ENCODE data around the gene ALDH9A1. TPM values are rescaled to one million over a fixed set of nuclear protein-coding genes. Genes with fewer than 3 reads are reported as not detected.

Gene ALDH9A1
- total and polyA plus RNA-seq, 10 of the 15 experiments (the other 5 are each of a cell fraction or from before 2014, with no cell fraction given), result 25.7 to 106 (median 36.3) TPM

DNA sequence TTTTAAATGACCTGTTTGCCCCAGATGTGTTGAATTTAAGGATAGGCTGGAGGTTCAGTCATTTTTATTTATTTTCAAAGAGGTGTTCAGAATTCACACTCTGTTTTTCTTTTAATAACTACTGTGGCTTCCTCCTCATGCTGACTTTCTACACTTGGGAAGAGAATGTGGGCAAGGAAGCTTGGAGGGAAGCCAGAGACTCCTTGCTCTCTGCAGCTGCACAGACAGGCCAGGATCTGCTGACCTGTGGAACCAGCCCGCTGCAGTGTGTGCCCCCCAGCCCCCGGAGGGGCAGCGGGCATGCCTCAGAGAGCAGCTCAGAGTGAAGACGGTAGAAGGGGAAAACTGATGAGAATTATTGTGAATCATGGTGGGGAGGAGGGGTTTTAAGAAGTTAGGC, 50.4 kb downstream of the ALDH9A1 start (continued):
- TF ChIP-seq JUND (IDR thresholded peaks at IDR 0.05; ENCODE audit: low read depth, low read length) (no peak), TBL1XR1 (IDR thresholded peaks at IDR 0.05; ENCODE audit: low read depth, low read length) (no peak), EGR1 (IDR thresholded peaks at IDR 0.05; ENCODE audit: borderline replicate concordance in 1 of 2, low read depth in 2 of 2, low read length in 2 of 2) (no peak), EP300 (IDR thresholded peaks at IDR 0.05; ENCODE audit: borderline replicate concordance in 1 of 2, control insufficient read depth in 1 of 2, low read depth in 2 of 2, low read length in 2 of 2) (no peak), ATF3 (IDR thresholded peaks at IDR 0.05; ENCODE audit: borderline replicate concordance, extremely low read depth, low read depth, low read length) (no peak), MYB (IDR thresholded peaks at IDR 0.05; ENCODE audit: borderline replicate concordance, low read depth, low read length) (no peak), POLR2A (IDR thresholded peaks at IDR 0.05; ENCODE audit: low read depth, low read length) (no peak)

GRCh38 chr1:165647517-165647916, 50.8 kb downstream of the ALDH9A1 start:
- ChIA-PET RAD21 (ENCODE audit: unreplicated experiment) (no interaction called here), CTCF (interaction anchor here (0.6 to 1.3 kb wide), 2 partner anchors 20 to 1241 kb away, joined by 3 to 4 read pairs; no protein-coding TSS in a partner anchor), POLR2A (no interaction called here), SMC1A (ENCODE audit: uncharacterized antibody, unreplicated experiment) (interaction anchor here (1.1 to 1.7 kb wide), 5 partner anchors 10 to 46 kb away, joined by 3 to 7 read pairs (median 5); no protein-coding TSS in a partner anchor)
- FAIRE-seq (no peak), DNase-seq (ENCODE audit: low read depth, low spot score) (no peak), ATAC-seq (no peak)
- H3K4me1 ChIP-seq (ENCODE audit: control insufficient read depth, insufficient read depth, low read length), result peaks cover 9% of the 10 kb centered on the region
- no peak overlapping the region for H3K4me2 ChIP-seq (ENCODE audit: control insufficient read depth, insufficient read depth)
- TF ChIP-seq CREM (IDR thresholded peaks at IDR 0.05; ENCODE audit: low read depth) (no peak), SMAD1 (IDR thresholded peaks at IDR 0.05; ENCODE audit: low read depth, partially characterized antibody) (no peak), ZNF622 (IDR thresholded peaks at IDR 0.05) (no peak), STAT1 (conservative IDR thresholded peaks at IDR 0.05) (no peak), E2F4 (IDR thresholded peaks at IDR 0.05; ENCODE audit: low read depth, low read length) (no peak)
- TF ChIP-seq, protein P1, sequence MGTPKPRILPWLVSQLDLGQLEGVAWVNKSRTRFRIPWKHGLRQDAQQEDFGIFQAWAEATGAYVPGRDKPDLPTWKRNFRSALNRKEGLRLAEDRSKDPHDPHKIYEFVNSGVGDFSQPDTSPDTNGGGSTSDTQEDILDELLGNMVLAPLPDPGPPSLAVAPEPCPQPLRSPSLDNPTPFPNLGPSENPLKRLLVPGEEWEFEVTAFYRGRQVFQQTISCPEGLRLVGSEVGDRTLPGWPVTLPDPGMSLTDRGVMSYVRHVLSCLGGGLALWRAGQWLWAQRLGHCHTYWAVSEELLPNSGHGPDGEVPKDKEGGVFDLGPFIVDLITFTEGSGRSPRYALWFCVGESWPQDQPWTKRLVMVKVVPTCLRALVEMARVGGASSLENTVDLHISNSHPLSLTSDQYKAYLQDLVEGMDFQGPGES (IDR thresholded peaks at IDR 0.05), result no peak
- TF ChIP-seq, protein P2, sequence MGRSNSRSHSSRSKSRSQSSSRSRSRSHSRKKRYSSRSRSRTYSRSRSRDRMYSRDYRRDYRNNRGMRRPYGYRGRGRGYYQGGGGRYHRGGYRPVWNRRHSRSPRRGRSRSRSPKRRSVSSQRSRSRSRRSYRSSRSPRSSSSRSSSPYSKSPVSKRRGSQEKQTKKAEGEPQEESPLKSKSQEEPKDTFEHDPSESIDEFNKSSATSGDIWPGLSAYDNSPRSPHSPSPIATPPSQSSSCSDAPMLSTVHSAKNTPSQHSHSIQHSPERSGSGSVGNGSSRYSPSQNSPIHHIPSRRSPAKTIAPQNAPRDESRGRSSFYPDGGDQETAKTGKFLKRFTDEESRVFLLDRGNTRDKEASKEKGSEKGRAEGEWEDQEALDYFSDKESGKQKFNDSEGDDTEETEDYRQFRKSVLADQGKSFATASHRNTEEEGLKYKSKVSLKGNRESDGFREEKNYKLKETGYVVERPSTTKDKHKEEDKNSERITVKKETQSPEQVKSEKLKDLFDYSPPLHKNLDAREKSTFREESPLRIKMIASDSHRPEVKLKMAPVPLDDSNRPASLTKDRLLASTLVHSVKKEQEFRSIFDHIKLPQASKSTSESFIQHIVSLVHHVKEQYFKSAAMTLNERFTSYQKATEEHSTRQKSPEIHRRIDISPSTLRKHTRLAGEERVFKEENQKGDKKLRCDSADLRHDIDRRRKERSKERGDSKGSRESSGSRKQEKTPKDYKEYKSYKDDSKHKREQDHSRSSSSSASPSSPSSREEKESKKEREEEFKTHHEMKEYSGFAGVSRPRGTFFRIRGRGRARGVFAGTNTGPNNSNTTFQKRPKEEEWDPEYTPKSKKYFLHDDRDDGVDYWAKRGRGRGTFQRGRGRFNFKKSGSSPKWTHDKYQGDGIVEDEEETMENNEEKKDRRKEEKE (IDR thresholded peaks at IDR 0.05), result no peak
- H3K36me3 ChIP-seq (ENCODE audit: control insufficient read depth in 2 of 2, insufficient read depth in 2 of 2, low read length in 1 of 2), result 0 out of 4 replicates have a peak, but pooled peaks cover 0 to 4% of the 10 kb centered on the region in 2 experiments
- no peak overlapping the region for H3K4me3 ChIP-seq
- in situ Hi-C loops (cut with MboI), result no loop called here
- no TSS peak for BruUV-seq (replicated peaks)
- H3K27me3 ChIP-seq (replicated peaks in 1 of 2; ENCODE audit: control insufficient read depth in 2 of 2, insufficient read depth in 2 of 2, low read length in 1 of 2), result no peaks in the 10 kb centered on the region
- H3K9me3 ChIP-seq (replicated peaks; ENCODE audit: control insufficient read depth, insufficient read depth, low read length), result no peaks in the 10 kb centered on the region
- no peak overlapping the region for H2AFZ ChIP-seq (ENCODE audit: control insufficient read depth, low read depth, low read length)
- intact Hi-C loops (cut with micrococcal nuclease; ENCODE audit: unreplicated experiment), result no loop called here
- H4K20me1 ChIP-seq (ENCODE audit: control insufficient read depth, insufficient read depth), result no peaks in the 10 kb centered on the region
- no peak overlapping the region for H3K9ac ChIP-seq (ENCODE audit: control insufficient read depth, insufficient read depth, low read length)
- no peaks in the 10 kb centered on the region for H3K79me2 ChIP-seq (ENCODE audit: control insufficient read depth, insufficient read depth, low read length)
- H3K27ac ChIP-seq (ENCODE audit: control insufficient read depth, insufficient read depth), result no peak overlapping the region

Measured in GM12878 (cell line).